ENCODE data around the gene RNF157.
"Not testable (repeated sequence)": the region's sequence is repeated elsewhere in the genome, so short reads cannot be mapped to it uniquely, and the experiment has no call there.

RNF157 gene

DNA sequence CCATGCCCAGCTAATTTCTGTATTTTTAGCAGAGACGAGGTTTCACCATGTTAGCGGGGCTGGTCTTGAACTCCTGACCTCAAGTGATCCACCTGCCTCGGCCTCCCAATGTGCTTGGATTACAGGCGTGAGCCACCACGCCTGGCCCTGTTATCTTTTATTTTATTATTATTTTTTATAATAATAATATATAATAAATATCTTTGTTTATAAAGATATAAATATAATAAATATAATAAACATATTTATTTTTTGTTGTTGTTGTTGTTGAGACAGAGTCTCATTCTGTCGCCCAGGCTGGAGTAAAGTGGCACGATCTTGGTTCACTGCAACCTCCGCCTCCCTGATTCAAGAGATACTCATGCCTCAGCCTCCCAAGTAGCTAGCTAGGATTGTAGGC, 7.0 kb upstream of the RNF157 start:
- Histone ChIP-seq H3K9me2 (replicated peaks; ENCODE audit: control insufficient read depth, low read length) (no peaks in the 10 kb centered on the region), H3K9me3 (ENCODE audit: control insufficient read depth, insufficient read depth, low read length) (no peaks in the 10 kb centered on the region), H3K27me3 (ENCODE audit: control insufficient read depth, low read length) (peaks cover 23% of the 10 kb centered on the region), H3K4me3 (ENCODE audit: low read length) (no peak overlapping the region), H3K27ac (ENCODE audit: low read depth, low read length) (no peak overlapping the region), H3K4me2 (ENCODE audit: low read length) (no peak overlapping the region), H3K4me1 (ENCODE audit: control insufficient read depth, low read length) (peaks cover 12% of the 10 kb centered on the region), H3F3A (ENCODE audit: control insufficient read depth, insufficient read depth) (no peaks in the 10 kb centered on the region), H3K79me2 (ENCODE audit: control insufficient read depth, low read length) (no peaks in the 10 kb centered on the region), H3K36me3 (ENCODE audit: control insufficient read depth, low read length) (no peaks in the 10 kb centered on the region), H4K20me1 (ENCODE audit: control insufficient read depth, insufficient read depth, low read depth, low read length) (no peaks in the 10 kb centered on the region)
- TF ChIP-seq, protein P1, sequence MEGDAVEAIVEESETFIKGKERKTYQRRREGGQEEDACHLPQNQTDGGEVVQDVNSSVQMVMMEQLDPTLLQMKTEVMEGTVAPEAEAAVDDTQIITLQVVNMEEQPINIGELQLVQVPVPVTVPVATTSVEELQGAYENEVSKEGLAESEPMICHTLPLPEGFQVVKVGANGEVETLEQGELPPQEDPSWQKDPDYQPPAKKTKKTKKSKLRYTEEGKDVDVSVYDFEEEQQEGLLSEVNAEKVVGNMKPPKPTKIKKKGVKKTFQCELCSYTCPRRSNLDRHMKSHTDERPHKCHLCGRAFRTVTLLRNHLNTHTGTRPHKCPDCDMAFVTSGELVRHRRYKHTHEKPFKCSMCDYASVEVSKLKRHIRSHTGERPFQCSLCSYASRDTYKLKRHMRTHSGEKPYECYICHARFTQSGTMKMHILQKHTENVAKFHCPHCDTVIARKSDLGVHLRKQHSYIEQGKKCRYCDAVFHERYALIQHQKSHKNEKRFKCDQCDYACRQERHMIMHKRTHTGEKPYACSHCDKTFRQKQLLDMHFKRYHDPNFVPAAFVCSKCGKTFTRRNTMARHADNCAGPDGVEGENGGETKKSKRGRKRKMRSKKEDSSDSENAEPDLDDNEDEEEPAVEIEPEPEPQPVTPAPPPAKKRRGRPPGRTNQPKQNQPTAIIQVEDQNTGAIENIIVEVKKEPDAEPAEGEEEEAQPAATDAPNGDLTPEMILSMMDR (IDR thresholded peaks at IDR 0.05; ENCODE audit: low read depth, low read length, poor library complexity, severe bottlenecking) = no peak
- TF ChIP-seq EZH2phosphoT487 (IDR thresholded peaks at IDR 0.05; ENCODE audit: borderline replicate concordance, low read length) = no peak

DNA sequence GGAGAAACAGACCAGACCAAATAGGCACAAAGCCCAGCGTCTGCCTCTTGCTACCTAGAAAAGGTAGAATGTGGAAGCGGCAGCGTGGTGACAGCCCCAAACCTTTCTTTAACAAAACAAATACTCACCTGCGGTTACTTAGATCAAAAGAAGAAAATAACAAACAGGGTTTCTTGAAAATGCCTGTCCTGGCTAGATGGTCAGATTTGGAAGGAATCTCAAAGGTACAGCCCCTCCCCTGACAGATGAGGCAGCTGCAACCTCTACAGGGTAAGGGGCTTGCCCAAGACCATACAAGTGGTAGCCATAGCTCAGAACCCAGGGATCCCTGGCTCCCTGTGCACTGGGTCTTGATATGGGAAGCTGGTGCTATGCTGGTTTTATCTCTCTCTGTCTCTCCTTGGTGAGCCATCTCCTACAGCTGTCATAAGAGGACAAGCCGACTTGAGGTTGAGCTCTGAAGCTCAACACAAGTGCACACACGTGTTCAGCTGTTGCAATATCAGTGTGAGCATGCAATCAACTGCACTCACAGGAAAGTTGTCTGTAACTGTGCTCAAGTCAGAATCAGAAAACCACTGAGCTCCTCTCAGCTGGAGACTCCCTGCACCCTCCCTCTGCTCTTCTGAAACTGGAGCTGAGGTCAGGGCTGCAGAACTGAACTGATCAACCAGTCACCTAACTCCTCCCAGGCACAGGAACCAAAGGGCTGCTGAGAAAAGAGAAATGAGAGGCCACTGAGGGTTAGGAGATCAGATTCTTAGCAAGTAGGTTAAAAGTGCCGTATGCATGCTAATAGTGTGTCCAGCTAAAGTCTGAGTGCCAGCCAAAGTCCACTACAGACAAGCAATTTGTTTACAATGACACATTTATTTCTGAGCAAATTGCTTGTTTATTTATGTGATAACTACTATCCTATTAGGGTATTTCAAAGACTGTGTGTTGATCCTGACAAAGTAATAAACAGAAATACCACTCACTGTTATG, 6.1 kb upstream of the RNF157 start:
- Histone ChIP-seq H3K79me2 (ENCODE audit: control insufficient read depth, low read length) (no peaks in the 10 kb centered on the region), H3K4me1 (ENCODE audit: control insufficient read depth, low read length) (peaks cover 5% of the 10 kb centered on the region), H3K27me3 (ENCODE audit: control insufficient read depth, low read length) (peaks cover 32% of the 10 kb centered on the region), H4K20me1 (ENCODE audit: control insufficient read depth, insufficient read depth, low read depth, low read length) (no peaks in the 10 kb centered on the region), H3K9me3 (ENCODE audit: control insufficient read depth, insufficient read depth, low read length) (no peaks in the 10 kb centered on the region), H3K9me2 (replicated peaks; ENCODE audit: control insufficient read depth, low read length) (no peaks in the 10 kb centered on the region), H3F3A (ENCODE audit: control insufficient read depth, insufficient read depth) (no peaks in the 10 kb centered on the region), H3K36me3 (ENCODE audit: control insufficient read depth, low read length) (no peaks in the 10 kb centered on the region), H3K4me3 (ENCODE audit: low read length) (no peak overlapping the region), H3K27ac (ENCODE audit: low read depth, low read length) (no peak overlapping the region), H3K4me2 (ENCODE audit: low read length) (no peak overlapping the region)
- TF ChIP-seq, protein P1 (IDR thresholded peaks at IDR 0.05; ENCODE audit: low read depth, low read length, poor library complexity, severe bottlenecking) = no peak

DNA sequence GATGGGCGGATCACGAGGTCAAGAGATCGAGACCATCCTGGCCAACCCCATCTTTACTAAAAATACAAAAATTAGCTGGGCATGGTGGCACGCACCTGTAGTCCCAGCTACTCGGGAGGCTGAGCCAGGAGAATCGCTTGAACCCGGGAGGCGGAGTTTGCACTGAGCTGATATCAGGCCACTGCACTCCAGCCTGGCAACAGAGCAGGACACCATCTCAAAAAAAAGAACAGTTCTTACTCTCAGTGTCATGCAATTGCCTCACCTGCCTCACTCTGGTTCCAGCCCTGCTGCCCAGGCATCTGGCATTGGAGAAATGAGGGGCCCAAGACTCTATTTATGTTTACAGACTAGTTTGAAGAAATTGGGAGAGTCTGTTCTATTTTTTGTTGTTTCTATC, 4.4 kb upstream of the RNF157 start:
- not testable (repeated sequence) for H3K79me2 ChIP-seq (ENCODE audit: control insufficient read depth, low read length); H3K4me2 ChIP-seq (ENCODE audit: low read length); H4K20me1 ChIP-seq (ENCODE audit: control insufficient read depth, insufficient read depth, low read depth, low read length); H3K9me3 ChIP-seq (ENCODE audit: control insufficient read depth, insufficient read depth, low read length); H3K36me3 ChIP-seq (ENCODE audit: control insufficient read depth, low read length); H3K4me3 ChIP-seq (ENCODE audit: low read length); H3F3A ChIP-seq (ENCODE audit: control insufficient read depth, insufficient read depth); H3K9me2 ChIP-seq (replicated peaks; ENCODE audit: control insufficient read depth, low read length); H3K27ac ChIP-seq (ENCODE audit: low read depth, low read length); H3K4me1 ChIP-seq (ENCODE audit: control insufficient read depth, low read length)
- H3K27me3 ChIP-seq (ENCODE audit: control insufficient read depth, low read length) = peaks cover 40% of the 10 kb centered on the region

All from DOHH2 (cell line).